Left renal cortex interstitium (tissue), 4 donors: ENCODE measurements around the gene ARHGAP15. TPM values are rescaled to one million over a fixed set of nuclear protein-coding genes. Genes with fewer than 3 reads are reported as not detected.
"Not testable (repeated sequence)": the region's sequence is repeated elsewhere in the genome, so short reads cannot be mapped to it uniquely, and the experiment has no call there.

ENCODE experiments used
- DNase-seq, 4 donors: peaks; one replicate each; pipeline ENCODE4 v3.0.0-alpha.2; 2013; ENCODE audit warnings: low read depth in 4 of 4, low spot score in 2 of 4, missing footprints in 1 of 4
- polyA plus RNA-seq, 4 donors: library from polyadenylated mRNA; unstranded; fragments of 120-200 nt; gene quantifications; one replicate each; pipeline ENCODE4 v1.2.1, GENCODE V29; 2013; ENCODE audit not compliant: insufficient read length in 4 of 4

The ARHGAP15 gene
- polyA plus RNA-seq = 1 to 10 TPM; 2.9 to 9.9 (median 3.4) TPM

DNA sequence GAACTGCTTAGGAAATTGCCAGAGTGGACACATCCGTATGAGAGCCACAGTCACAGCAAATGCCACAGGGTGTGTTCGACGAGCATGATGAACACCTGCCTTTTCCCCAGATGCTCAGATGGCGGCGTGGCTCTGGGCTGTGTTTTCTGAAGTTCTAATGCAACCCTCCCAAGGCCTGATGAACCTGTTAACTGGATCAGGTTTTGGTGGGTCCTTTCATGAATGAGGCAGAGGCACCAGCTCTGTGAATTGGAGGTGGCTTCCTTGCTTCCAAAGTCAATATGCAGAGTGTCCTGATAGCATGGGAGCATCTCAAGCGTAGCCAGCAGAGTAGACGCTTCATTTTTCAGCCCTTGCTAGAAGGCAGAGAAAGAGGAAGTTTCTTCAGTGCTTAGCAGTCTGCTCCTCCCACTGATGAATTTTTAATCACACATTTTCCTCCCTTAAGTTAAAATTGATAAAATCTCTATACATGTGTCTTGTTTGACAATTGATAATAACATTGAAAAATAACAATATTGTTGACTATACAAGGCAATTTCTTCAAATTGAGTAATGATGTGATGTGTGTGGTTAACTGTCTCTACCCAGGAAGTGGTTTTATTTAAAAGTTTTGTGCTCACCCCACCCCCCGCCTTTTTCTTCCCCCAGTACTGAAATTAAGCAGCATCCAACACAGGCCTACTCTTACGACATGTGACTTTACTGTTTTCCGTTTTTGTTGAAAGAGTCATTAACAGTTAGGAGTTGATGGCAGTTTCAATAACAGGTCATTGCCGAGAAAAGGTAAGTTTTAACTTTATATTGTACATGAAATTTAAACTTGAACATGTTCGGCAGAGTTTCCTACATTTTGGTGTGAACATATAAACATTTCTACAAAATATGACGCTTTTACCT is at the start of gene ARHGAP15:
Gene ARHGAP15 (plus strand): TSS at position 739 of the 900 bp plus-strand sequence.
- DNase-seq = no peak

DNA sequence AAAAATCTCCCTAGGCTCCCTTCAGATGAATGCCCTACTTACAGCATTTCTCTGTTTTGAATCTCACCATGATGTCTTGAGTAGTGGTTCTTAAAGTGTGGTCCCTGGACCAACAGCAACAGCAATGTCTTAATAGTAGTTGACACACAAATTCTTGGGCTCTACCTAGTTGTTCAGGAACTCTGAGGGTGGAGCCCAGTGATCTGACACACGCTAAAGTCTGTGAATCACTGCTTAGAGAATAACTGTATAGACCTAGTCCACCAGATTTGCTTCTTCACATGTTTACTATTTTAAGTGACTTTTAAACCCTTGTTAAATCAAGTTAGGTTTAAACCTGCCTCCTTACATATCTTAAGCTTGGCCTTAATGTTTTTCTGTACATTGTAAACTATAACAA is 47.6 kb upstream of the ARHGAP15 start:
- no peak for DNase-seq

DNA sequence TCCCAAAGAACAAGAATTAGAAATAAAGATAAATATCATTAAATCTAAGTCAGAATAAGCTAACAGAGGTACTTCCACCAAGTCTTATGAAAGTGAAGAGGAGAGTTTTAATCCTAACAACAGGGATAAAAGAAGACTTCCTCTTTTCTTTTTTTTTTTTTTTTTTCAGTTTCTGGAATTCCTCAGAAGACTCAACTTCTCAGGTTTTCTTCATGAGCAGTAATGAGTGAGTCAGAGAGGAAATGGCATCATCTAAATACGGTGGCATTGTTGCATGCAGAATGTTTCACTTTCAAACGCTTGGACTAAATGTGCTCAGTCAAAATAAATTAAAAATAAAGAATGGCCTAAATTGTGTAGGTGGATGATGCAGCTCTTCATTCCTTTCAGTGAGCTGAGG is 45.6 kb upstream of the ARHGAP15 start:
- no peak for DNase-seq

DNA sequence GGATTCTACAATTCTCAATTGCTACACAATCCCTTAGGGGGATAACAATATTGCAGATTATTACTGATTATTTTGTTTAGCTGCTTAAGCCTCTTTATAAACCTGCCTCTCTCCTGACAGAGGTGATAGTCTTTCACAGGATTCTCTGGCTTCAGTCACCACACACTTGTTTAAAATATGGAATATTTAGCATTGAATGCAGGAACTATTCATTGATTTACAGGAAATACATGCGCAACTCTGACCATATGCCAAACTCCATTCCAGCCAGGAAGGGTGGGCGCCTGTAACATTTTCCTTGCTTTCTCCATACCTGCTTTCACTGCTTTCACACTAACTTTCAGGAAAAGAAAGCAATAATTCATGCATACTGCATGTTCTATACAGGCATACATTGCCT is 44.8 kb upstream of the ARHGAP15 start:
- no peak for DNase-seq

DNA sequence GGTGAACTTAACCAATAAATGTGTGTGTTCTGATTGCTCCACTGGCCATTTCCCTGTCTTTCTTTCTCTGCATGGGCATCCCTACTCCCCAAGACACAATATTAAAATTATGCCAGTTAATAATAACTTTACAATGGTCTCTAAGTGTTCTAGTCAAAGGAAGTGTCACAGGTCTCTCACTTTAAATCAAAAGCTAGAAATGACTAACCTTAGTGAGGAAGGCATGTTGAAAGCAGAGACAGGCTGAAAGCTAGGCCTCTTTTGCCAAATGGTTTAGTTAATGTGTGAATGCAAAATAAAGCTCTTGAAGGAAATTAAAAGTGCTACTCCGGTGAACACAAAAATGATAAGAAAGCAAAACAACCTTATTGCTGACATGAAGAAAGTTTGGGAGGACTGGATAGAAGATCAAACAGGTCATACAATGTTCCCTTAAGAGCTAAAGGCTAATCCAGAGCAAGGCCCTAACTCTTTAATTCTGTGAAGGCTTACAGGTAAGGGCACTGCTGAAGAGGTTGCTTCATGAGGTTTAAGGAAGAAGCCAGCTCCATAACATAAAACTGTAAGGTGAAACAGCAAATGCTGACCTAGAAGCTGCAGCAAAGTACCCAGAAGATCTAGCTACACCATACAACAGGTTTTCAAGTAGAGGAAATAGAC is 44.0 kb upstream of the ARHGAP15 start:
- no peak for DNase-seq

DNA sequence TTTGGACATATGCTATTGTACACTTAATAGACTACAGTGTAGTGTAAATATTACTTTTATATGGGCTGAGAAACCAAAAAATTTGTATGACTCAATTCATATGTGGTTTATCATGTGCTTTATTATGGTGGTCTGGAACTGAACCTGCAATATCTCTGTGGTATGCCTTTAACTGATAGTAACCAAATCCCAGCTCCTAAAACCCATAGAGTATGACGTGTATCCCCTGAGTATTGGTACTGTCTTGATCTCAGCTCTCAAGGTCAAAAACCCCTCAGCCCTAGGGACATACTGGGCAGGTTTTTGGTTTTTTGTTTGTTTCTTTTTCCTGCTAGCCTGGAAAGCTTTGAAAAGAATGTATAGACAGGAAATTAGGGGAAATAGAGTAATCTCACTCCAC is 42.2 kb upstream of the ARHGAP15 start:
- no peak for DNase-seq

DNA sequence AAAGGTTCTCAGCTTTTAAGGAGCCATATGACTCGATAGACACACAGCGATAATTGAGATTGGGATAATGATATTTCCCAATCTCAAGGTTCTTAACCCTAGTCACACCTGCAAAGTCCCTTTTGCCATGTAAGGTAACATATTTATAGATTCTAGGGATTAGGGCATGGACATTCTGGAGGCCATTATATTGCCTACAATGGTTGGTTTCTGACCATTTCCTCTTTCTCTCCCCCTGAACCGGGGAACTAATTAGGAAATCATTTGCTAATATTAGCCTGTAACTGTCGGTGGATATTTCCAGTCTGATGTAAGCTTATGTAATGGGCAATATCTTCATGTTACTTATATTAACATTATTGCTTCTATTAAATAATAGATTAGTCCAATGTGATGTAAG is 40.8 kb upstream of the ARHGAP15 start:
- DNase-seq = no peak

DNA sequence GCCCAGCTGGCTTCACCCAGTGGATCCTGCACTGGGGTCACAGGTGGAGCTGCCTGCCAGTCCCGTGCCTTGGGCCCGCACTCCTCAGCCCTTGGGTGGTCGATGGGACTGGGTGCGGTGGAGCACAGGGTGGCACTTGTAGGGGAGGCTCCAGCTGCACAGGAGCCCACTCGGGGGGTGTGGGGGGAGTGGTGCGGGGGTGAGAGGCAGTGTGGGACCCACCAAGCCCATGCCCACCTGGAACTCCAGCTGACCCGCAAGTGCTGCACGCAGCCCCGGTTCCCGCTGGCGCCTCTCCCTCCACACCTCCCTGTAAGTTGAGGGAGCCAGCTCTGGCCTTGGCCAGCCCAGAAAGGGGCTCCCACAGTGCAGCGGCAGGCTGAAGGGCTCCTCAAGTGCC is 39.7 kb upstream of the ARHGAP15 start:
- not testable (repeated sequence) for DNase-seq

DNA sequence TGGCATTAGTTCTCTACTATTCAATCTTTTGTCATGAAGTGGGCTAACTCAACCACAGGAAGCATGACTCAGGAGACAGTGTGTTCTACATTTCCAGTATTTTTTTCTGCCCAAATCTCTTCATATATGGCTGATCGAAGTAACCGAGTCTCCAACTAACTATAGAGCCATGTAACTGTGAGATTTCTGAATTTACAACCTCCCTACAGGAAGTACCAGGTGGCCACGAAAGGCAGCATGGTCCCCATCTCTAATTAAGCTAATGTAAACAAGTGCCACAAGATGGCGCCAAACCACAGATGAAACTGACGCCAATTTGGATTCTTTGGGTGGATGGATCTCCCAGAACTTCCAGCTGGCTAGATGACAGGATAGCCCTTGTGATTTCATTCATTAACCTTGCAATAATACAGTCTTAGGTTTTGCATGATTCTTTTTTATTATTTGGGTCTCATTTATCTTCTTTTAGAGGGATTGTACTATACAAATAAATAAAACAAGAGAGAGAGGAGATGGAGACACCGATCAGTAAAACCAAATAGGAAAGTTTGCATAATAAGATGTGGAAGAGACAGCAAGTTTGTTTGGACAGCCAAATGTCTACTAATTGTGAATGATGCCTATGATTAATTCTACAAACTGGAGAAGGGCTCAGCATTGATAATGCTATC is 18.3 kb upstream of the ARHGAP15 start:
- DNase-seq = peak; percentile 40 to 68 (median 52)

DNA sequence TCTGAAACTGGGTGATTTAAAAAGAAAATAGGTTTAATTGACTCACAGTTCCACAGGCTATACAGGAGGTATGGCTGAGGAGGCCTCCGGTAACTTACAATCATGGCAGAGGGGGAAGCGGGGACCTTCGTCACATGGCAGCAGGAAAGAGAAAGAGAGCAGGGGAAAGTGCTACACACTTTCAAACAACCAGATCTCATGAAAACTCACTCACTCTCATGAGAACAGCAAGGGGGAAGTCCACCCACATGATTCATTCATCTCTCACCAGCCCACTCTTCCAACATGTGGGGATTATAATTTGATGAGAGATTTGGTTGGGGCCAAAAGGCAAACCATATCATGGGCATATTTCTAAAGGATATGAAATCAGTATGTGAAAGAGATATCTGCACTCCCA is 12.0 kb upstream of the ARHGAP15 start:
- no peak for DNase-seq

DNA sequence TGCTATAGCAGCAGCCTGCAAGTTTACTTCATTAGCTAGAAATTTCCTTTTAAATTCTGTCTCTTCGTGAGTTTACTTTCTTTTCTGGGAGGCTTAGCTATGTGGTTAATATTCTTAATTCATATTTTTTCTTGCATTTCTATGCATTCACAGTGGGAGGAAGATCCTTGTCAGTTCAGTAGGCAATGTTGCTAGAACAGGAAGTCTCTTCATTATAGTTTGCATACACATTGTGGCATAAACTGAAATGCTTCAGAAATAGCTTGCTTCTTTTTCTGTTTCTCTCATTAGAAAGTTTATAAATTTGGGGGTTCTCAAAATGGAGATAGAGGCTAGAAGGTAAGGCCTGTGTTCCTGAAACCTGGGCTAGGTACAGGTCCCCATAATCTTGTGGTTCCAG is 8.1 kb upstream of the ARHGAP15 start:
- no peak for DNase-seq

DNA sequence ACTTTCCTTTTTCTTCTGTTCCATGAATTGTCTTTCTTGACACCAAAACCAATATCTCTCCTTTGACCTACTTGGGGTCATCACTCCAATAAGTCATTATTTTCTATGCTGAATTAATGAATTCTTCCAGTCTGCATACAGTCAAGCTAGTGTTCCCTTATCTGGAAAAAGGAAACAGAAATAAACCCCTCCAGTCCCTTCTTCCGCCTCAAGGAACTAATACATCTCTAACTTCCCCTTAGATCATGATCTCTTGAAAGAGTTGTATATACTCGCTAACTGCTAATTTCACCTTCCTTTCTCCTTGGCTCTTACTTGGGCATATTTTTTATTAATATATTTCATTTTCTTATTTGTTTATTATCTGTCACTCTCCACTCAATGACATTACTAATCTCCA is 7.3 kb upstream of the ARHGAP15 start:
- DNase-seq = no peak

DNA sequence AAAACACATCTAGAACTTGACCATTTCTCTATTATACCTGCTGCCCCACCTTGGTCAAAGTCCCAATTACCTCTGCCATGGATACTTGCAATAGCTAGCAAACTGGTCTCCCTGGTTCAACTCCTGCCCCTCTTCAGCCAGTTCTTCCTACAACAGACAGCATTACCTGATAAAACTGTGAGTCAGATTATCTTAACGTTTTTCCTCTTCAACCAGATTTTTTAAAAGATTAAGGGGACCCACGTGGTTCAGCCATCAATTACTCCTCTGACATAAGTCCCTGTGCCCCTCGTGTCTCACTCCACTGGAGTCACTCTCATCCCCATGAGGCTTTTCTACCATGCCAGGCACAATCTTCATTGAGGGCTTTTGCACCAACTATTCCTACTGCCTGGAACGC is 5.3 kb upstream of the ARHGAP15 start:
- no peak for DNase-seq

DNA sequence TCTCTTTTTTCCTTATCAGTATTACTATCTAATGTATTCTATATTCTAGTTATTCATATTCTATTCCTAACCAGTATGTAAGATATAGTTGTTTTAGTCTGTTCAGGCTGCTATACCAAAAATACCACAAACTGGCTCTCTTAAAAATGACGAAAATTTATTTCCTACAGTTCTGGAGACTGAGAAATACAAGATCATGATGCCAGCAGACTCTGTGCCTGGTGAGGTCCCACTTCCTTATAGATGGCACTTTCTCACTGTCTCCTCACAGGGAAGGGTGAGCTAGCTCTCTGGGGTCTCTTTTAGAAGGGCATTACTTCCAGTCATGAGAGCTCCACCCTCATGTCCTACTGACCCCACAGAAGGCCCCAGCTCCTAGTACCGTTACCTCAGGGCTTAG is 4.8 kb upstream of the ARHGAP15 start:
- DNase-seq = no peak

DNA sequence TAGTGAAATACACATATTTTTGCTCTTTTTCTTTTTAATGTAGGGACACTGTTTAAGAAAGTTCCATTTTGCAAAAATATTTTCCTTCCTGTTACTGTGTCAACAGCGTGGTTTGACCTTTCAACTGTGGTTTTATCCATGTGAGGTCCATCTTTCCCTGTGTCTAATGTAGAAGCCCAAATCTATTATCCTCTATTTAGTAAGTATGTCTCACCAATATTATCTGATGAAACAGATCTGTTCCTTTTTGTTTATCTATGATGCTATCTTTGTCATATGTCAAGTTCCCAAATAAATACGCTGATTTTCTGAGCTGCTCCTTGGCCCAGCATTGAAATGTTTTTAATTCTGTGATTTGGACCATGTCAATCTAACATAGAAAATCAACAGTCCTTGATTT is 3.5 kb upstream of the ARHGAP15 start:
- DNase-seq = no peak

DNA sequence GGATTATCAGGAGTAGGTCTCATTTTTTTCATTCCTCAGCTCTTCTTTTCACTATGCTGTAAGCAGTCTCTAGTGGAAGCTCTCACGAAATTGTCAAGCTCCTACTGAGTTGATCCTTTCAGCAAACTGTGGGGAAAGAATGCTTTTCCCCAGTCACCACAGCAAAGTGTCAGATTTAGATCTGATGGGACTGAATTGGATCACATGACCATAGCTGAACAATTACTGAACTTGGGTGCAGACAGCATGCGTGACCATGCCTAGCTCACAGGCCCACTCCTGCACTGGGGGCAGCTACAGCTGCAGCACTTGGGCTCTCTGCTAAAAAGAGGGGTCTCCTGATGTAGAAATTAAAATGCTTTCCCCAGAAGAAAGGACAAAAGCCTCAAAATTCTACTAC is 3.1 kb downstream of the ARHGAP15 start:
- DNase-seq = no peak

DNA sequence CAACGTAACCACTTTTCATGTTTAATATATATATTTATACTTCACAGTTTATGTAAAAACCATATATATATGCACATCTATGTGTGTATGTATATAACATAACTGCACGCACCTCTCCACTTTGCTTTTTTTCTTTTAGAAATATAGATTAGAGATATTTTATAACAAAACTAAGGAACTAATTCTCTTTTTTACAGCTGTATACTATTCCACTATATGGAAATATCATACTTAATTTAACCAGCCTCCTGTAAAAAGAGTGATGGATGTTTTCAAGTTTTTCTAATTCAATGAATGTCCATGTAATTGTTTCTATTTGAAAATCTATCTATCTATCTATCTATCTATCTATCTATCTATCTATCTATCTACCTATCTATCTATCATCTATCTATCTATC is 4.6 kb downstream of the ARHGAP15 start:
- DNase-seq = no peak

DNA sequence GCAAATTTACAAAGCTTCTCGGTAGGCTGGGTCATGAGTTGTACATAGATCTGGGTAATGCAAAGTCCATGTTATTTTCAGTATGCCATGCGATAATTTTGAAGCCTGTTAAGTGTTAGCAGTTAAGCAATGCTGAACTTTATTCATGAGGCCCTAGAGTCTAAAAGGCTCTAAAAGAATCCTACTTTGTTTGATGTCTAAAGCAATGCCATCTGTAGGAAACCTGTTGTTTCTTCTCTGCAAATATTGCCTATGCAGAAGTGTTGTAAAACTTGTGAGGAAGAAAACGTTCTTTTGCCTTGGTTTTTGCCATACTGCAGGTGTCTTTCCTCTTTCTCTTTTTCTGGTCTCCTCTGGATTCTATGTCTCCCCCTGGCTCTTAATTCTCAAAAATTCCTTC is 9.1 kb downstream of the ARHGAP15 start:
- DNase-seq = no peak

DNA sequence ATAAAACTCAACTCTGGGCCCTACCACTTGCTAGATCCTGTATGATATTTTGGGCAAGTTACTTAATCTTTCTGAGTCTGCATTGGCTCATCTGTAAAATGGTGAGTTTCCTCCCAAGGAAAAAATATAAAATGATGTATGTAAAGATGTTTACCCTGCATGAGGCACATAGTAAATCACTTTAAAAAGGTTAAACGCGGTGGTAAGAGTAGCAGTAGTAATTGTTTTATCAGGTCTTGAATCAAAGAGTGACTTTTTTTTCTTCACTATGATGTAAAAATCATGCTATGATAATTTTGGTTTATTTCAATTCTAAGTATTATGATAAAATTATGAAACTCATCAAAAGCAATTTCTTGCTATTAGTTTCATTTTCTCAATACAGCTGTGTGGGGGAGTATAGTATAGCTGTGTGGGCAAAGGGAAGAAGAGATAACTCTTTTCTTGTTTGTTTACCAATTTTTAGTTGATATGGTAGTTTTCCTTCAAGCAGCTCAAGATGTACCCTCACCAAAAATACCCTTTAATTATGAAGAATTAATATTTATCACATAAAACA is 10.7 kb downstream of the ARHGAP15 start:
- DNase-seq = no peak

DNA sequence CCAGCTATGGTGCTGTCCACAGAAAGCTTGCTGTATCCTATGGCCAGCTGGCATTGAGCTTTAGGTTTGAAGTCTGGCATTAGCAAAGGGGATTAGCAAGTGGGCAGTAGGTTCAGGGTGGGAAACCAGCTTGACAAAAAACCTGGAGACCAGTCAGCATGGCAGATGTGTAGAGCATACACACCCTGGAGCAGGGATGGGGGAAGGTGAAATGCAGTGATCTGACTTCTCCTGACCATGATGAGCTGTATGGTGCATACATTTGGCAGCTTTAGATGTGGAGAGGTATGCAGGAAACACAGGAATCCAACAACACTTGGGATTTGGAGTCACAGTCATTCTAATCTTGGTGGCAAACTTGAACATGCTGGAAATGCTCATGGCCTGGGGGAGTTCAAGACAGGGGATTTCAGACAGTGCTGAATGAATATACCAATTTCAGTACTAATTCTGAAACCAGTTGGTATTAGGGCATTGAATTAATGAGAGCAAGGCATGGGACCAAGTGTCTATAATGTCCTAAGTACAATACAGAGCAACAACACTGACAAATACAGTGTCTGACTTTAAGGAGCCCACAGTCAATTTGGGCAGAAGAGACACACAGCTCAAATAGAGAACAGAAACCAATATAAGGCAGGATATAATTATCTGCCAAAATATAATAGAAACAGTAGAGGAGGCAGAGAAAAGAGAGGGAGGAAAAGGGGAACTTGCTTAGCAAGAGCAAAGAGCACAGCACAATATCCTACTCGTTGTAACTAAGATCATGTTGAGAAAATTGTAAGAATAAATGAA is 11.8 kb downstream of the ARHGAP15 start:
- DNase-seq = no peak
